Anterior cingulate cortex (tissue), 58 donors: ENCODE data around the gene TMEM214.
A peak's percentile ranks its signal among the peaks of the same experiment; 100 is the strongest.

Experiments used
- DNase-seq, 58 donors: peaks; one replicate each; lab custom pipeline; 2025; lab: John Stamatoyannopoulos, UW

TMEM214 gene

DNA sequence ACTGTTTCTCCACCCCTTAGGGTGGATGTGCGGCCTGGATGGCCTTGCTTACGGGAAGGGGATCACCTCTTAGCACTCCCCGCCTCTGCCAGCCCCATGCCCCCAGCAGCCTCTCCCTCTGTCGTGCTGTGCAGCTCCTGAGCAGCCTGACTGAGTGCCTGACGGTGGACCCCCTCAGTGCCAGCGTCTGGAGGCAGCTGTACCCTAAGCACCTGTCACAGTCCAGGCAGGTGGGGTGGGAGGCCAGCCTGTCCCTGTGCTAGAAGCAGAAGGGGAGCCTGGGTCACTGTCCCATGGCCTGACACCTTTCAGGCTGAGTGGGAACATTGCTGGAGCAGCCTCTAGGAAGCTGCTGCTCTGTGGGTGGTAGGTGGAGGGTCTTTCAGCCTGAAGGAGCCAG is 5.2 kb downstream of the TMEM214 start:
- DNase-seq = no peak

DNA sequence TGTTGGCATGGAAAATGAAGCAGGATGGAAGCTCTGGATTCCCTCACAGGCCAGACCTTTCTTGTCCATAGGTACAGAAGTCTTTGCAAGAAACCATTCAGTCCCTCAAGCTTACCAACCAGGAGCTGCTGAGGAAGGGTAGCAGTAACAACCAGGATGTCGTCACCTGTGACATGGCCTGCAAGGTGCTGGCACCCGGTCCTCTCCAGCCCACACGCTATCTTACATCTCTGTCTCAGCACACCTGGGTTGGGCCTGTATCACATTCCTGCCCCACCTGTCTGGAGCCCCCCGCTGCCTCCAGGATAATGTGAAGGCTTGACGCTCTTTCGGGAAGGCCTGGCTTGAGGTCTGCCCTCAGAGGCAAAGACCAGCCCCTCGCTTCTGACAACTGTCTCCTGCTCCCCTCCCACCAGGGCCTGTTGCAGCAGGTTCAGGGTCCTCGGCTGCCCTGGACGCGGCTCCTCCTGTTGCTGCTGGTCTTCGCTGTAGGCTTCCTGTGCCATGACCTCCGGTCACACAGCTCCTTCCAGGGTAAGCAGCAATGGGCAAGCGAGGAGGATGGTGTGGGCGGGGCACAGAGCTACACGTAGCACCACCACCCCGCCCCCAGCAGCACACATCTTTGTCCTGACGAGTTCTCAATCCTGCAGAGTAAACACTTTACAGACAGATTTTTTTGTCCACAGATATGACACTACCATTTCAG is 6.0 kb downstream of the TMEM214 start:
- DNase-seq = no peak

DNA sequence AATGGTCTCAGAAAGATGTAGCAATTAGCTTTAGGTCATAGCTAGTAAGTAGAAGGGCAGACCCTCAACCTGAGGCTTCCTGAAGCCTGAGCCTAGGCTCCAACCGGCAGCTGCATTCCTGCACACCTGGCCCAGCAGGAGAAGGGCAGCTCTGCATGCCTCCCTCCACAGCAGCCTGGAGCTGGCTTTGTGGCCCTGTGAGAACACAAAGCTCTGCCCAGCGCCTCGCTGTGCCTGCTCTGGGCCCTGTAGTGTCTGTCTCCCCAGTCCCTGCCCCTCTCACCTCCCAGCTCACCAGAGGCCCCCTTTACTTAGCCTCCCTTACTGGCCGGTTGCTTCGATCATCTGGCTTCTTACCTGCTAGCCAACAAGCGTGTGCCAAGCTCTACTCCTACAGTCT is 6.7 kb downstream of the TMEM214 start:
- no peak for DNase-seq

DNA sequence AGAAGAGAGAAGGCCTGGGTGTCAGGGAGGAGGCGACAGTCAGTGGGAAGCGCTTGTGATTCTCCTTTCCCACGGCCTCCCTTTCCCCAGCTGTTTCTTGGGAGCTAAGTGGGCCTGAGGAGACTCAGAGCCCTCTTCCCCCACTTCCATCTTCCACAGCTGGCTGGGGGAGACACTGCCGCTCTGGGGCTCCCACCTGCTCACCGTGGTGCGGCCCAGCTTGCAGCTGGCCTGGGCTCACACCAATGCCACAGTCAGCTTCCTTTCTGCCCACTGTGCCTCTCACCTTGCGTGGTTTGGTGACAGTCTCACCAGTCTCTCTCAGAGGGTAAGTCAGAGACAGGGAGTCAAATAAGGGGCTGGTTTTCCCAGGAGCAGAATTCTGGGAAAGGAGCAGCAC is 7.1 kb downstream of the TMEM214 start:
- no peak for DNase-seq

DNA sequence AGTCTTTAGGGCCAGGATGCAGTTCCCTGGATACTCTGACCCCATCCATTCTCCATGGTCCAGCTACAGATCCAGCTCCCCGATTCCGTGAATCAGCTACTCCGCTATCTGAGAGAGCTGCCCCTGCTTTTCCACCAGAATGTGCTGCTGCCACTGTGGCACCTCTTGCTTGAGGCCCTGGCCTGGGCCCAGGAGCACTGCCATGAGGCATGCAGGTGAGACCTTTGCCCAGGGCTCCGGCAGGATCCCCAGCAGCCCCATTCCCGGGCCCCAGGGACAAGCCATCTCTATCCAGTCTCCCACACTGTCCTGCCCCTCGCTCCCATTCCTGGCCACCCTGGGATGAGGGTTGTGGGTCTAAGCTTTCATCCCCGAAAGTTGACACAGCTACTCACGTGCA is 7.5 kb downstream of the TMEM214 start:
- no peak for DNase-seq

DNA sequence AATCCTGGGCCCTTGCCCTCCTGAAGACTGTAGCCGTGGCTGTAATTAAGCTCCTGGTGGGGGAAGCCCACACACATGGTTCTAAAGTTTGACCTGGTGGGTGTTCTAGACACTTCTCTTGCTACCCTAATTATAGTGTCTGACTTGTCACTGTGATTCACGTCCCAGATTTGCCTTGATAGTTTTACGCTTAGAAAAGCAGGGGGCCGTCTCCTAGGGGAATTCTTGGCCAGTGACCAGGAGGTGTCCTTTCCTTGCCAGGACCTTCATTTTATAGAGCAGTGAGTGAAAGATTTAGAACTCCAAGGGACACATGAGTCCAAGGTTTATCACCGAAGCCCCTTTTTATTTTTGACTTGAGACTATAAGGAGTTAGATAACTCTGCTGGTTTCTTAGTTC is 9.0 kb downstream of the TMEM214 start:
- DNase-seq = peak in 1 of 58 donors; percentile 3

DNA sequence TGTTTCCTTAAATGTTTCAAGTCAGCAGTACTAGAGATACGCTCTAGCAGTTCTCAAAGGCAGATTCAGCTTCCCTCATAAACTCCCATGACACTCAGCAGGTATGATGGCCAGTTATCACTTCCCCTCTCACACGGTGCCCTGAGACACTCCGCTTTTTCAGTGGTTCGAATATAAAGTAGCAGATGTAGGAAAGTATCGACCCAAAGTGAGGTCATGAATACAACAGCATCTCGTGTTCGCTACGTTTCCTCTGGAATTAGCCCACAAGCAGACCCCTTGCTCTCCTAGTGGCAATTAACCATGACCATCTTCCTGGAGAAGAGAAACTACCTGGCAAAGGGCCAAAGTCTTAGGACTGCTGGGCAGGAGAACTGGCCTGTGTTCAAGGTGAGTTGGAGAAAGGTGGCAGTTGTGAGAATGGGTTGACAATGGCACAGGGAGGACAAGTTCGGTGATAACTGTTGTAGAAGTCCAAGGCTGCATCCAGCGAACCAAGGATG is 9.4 kb downstream of the TMEM214 start:
- DNase-seq = no peak

DNA sequence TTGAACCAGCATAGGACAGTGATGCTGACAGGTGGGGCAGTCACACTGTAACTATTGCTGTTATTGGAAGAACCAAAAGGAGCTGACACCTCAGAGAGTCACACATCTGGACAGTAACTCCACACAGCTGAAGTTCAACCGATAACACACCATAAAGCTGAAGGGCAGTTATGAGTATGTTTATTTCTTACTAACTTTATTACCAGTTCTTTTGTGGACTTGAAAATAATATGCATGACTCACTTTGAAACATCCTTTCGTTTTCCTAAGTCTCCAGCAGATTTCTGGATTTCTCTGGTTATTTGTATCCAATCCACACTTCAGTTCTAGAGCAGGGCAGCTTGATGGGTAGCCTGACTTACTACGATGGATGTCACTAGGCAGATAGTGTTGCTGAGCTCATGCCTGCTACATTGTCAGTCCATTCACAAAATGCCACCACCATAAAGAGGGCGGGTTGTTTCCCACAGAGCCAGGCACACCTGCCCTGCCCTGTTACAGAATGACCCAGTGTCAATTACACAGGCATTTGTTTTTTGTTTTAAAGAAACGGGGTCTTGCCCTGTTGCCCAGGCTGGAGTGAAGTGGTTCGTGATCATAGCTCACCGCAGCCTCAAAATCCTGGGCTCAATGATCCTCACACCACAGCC is 10.3 kb downstream of the TMEM214 start:
- DNase-seq = no peak

DNA sequence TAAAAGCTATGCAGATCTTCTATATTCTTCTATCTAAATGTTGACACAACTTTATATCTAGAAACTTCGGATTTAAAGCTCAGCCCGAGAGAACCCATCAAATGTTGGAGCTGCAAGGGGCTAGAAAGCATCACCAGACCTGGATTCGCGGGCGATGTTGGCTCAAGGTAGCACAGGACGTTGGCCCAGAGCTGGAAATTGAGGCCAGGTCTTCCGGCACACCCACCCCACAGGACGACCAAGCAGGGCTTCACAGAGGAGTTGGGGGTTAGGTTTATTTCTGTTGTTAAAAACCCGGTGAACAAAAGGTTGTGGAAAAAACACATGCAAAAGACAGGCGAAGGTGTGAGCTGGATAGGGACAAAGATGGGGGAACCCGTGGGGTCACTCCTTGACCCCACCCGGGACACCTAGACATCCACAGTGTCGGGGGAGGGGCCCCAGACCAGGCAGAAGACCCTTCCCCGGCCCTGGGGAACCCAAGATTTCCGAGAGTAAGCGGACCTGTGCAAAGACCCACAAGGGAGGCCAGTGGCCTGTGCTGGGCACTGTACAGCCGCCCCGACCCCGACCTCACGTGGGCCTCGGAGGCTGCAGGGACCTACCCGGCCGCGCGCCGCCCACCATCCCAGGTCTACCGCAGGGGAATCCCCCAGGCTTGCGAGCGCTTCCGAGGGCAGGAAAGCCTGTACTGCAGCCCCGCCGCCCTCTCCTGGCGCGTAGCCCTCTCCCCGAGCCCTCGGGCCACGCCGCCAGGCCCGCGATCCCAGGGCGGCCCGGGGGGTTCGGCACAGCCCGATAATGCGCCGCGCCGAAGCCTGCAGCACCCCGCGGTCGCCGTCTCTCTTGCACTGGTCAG is 16.9 kb downstream of the TMEM214 start:
- DNase-seq = peak in 16 of 58 donors; percentile 30 to 67 (median 52)

DNA sequence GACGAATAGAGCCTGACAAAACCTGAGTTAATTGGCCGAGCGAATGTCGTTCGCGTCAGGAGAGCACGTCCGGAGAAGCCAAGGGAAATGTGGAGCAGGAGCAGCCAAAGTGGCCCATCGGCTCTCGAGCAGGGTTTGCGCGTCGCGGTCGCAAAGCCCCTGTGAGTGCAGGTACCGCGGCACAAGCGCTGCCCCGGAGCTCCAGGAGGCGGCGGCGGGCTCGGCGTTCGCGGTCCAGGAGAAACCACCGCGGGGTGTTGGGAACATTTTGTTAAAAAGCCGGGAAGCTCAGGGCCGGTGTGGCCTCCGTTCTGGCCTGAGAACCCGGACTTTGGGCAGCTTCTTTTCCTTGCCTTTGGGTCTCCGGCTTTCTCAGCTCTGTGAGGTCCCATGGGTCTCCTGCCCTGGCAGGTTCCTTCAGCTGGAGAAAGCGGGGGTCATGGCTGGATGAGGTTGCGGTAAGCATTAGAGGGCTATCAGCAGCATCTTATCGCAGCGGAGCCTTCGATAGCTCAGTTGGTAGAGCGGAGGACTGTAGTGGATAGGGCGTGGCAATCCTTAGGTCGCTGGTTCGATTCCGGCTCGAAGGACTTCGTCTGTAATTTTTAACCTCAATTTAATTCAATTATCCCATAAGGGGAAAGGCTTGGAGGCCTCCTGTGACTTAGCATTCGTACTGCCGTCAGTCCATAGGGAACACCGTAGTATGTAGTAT is 17.7 kb downstream of the TMEM214 start:
- DNase-seq = peak; percentile 69 to 95 (median 89)

DNA sequence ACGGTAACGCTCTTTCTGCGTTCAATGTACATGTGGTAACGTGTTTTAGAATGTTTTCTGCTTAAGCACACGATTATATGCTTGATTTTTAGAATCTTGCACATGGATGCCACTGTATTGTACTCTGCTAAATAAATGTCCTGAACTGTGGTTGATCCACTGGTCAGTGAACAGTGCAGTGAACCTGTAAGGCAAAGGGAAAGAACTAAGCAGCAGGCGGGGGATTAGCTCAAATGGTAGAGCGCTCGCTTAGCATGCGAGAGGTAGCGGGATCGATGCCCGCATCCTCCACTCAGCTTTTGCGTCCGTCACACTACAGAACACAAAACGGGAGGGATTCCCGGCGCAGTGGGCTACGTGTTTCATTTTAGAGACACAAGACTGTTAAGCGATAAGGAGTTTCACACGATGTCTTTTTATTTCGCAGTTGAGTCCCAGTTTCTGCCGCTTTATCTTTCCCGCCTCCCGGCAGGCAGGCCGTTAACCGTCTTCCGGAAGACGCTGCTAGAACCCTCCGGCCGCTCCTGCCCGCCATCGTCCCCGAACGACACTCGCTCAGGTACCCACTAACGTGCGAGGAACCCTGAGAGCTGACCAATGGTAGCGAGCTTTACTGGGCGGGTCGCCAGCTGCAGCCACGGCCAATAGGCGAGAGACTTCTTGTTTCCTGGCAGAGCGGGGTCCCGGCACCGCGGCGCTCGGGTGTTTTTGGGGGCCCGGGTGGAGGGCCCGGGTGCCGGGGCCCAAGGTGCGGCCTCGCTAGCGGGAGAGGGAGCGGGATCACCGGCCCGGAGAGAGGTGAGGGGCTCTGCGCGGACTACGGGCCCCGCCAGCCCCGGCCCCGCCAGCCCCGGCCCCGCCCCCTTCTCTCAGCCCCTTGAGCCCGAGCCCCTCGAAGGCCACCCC is 18.5 kb downstream of the TMEM214 start, which contains the start of gene AGBL5:
Gene AGBL5, plus strand, starts transcription at position 673 of the 906 bp plus-strand sequence. CDS start 1,291 bp downstream, outside the sequence.
- DNase-seq = peak; percentile 55 to 96 (median 89)

DNA sequence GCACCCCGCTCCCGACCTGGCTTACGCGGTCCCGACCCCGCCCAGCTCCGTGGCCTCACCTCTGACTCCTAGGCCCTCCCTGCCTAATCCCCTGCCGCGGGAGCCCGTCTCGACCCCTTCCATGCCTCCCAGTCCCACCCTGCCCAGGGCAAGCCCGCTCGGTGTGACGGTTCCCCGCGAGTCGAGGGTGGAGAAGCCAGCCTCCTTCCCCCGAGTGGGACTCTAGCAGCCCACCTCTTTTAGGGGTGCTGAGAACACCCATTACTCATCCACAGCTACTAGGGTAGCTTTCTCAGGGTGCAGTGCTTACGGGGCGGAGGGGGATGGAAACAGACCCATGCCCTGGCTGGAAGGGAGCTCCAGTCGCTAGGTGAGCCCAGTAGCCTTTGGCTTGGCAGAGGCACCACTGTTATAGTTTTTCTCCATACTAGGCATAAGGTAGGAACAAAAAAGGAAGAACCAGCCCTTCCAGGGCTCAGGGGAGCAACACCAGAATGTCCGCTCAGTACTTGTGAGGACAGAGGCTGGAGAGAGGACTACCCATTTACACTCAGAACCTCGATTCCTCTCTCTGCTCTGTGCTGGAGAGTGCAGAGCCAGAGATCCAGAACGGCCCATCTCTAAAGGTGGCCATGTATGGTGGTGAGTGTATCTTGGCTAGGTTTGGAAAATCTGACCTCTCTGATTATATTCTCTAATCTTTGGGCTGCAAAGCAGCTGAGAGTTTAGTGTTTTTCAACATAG is 19.3 kb downstream of the TMEM214 start:
- DNase-seq = peak in 14 of 58 donors; percentile 22 to 70 (median 52)

DNA sequence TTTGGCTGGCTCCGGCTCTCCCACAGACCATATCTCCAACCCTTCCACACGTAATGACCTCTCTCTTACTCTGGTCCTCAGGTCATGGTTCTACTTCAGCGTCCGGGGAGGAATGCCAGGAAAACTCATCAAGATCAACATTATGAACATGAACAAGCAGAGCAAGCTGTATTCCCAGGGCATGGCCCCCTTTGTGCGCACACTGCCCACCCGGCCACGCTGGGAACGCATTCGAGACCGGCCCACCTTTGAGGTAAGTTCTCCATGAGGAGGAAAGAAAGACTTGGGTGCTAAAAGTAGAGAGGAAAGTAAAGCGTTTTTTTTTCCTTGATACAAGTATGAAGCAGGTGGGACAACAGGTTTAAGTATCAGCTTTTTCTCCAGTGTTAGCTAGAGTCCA is 20.6 kb downstream of the TMEM214 start:
- no peak for DNase-seq

DNA sequence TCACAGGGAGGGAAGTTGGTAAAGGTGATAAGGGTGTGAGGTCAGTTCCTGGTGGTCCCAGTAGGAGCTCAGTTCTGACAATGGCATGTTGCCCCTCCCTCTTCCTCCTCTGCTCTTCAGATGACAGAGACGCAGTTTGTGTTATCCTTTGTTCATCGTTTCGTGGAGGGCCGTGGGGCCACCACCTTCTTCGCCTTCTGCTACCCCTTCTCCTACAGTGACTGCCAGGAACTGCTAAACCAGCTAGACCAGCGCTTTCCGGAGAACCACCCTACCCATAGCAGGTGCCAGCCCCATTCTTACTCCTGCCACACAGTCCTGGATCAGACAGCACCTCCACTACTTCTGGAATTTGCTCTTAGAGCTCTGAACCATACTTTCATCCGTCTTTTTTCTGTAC is 21.0 kb downstream of the TMEM214 start:
- DNase-seq = no peak

DNA sequence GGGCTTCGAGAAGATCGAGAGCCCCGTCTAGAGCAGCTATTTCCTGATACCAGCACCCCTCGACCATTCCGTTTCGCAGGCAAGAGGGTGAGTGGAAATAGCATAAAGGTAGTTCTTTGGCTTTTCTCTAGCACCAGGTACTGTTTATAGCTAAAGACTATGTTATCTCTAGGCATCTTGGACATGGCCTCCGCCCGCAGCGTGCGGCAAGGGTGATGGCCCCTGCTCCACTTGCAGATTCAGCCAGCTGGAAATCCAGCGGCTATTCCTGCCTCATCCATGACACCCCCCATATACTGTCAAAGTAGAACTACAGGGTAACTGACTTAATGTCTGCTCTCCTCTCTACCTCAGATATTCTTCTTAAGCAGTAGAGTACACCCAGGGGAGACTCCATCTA is 22.0 kb downstream of the TMEM214 start:
- no peak for DNase-seq

DNA sequence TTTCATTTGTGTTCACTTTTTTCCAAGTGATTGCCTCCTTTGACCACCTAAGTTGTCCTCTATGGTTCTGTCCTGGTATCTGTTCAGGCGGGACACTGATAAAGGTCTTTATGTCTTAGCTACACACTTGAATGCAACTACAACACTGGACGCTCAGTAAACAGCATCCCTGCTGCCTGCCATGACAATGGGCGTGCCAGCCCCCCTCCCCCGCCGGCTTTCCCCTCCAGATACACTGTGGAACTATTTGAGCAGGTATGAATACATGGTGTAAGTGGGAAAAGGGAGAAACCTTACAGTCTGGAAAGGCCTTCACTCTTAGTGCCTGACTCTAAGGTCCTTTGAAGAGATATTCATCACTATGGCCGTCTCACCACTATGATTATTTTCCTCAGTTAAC is 24.4 kb downstream of the TMEM214 start:
- no peak for DNase-seq

DNA sequence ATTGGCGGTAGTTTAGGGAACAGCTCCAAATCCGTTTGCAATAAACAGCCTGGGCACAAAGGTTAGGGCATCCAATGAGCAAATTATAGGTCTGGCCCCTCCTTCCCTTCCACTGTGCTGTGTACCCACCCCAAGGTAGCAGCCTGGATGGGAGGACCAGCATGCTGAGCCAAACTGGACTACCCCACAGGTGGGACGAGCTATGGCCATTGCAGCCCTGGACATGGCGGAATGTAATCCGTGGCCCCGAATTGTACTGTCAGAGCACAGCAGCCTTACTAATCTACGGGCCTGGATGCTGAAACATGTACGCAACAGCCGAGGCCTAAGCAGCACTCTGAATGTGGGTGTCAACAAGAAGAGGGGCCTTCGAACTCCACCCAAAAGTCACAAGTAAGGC is 25.4 kb downstream of the TMEM214 start:
- DNase-seq = no peak

DNA sequence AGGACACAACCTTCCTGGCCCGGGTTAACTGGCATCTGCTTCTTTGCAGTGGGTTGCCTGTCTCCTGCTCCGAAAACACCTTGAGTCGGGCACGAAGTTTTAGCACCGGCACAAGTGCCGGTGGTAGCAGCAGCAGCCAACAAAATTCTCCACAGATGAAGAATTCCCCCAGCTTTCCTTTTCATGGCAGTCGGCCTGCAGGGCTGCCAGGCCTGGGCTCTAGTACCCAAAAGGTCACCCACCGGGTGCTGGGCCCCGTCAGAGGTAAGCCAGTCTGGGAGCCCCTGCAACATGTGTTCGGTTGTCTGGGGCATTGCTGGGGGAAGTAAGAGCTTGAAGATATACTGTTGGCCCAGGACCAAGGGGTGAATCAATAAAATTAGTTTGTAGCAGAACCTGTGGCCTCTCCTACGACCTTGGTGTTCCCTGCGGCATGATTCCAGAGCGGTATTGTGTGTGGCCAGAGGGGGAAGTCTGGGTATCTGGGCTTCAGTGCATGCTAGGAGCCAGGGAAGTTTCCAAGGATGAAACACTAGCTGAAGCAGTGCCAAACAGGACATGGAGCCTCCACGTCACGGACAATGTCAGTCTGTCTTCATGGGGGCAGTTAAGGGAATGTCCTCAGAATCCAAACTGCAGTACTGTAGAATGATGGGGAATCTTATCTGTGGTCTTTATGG is 26.5 kb downstream of the TMEM214 start:
- no peak for DNase-seq
